Suprapubic skin (tissue), 3 donors: Measurements from ENCODE around the gene NAP1L4.

ENCODE experiments used
- CTCF ChIP-seq, 2 donors: fragments of 200-600 bp in 1 of 2; fragments of 450-650 bp in 1 of 2; sonication (generic) in 1 of 2; IDR thresholded peaks; one replicate each; pipeline ENCODE4 v1.5.1; 2016 to 2019; ENCODE audit warnings: antibody characterized with exemption in 2 of 2, mild to moderate bottlenecking in 1 of 2, moderate library complexity in 1 of 2
- POLR2AphosphoS5 ChIP-seq, 3 donors: sonication (generic); formaldehyde crosslinking; IDR thresholded peaks; one replicate each; pipeline ENCODE4 v1.6.1; 2017; ENCODE audit warnings: antibody characterized with exemption in 3 of 3

DNA sequence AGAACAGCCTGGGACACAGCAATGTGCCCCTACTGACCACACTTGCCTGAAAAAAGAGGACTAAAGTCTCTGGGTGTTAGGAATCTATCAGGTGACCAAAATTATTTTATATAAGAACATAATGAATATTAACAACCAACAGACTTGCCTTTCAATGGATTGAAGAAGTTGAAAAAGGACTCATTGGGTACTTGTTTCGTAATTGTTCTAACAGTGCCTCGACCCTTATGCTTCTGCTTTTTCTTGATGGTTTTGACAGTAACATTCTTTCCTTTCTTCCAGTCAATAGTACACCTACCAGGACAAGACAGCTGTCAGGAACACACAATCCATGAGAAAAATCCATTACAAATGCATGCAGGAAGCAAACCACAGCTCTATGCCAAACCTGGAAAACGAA, 33.9 kb downstream of the NAP1L4 start:
- TF ChIP-seq CTCF (IDR thresholded peaks at IDR 0.05) = no peak
- TF ChIP-seq POLR2AphosphoS5 (IDR thresholded peaks at IDR 0.05) = no peak
